HG03135 (cell line): Measurements from ENCODE around the gene SDR42E2.
"Not testable (repeated sequence)": the region's sequence is repeated elsewhere in the genome, so short reads cannot be mapped to it uniquely, and the experiment has no call there.

Experiments
- ATAC-seq: cut with Tn5 transposase; IDR thresholded peaks from one replicate; pipeline ENCODE4 v1.9.1; 2021; ENCODE audit warnings: mild to moderate bottlenecking, moderate library complexity; ENCODE audit not compliant: unreplicated experiment

SDR42E2 gene

DNA sequence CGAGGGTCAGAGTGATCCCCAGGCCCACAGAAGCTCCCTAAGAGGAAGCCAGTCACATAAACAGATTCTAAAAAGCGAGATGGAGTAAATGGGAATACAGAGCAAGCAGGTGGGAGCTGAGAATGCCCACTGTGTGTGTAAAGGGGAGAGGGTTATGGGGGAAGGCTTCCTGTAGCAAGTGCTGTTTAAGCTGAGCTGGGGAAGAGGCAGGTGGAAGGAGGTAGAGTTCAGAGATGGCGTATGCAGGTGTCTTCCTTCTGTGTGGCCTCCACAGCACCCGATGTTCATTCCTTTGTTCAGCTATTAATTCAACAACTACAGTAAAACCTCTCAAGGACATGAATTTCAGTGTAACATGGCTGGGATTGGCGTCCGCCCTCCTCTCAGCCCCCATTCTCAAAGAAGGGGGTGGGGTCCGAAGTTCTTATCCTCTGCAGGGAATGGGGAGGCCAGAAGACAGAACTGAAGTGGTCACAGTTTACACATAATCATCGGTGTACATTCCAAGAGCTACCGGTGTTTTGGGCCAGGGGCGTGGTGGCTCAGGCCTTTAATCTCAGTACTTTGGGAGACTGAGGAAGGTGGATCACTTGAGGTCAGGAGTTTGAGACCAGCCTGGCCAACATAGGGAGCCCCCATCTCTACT, 45.5 kb downstream of the SDR42E2 start:
- no peak for ATAC-seq

DNA sequence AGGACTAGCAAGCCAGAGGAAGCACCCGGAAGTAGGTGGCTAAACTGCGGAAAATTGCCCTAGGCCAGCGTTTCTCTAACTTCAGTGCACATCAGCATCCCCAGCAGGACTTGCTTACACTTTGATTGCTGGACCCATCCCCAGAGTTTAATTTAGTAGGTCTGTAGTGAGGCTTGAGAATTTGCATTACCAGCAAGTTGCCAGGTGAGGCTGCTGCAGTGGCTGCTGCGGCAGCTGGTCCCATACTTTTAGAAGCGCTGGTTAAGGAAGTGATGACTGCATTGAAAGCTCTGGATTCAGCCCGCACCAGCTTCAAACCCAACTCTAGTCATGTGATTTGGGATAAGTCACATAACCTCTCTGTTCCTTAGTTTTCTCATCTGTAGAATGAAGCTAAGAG, 48.0 kb downstream of the SDR42E2 start:
- no peak for ATAC-seq

DNA sequence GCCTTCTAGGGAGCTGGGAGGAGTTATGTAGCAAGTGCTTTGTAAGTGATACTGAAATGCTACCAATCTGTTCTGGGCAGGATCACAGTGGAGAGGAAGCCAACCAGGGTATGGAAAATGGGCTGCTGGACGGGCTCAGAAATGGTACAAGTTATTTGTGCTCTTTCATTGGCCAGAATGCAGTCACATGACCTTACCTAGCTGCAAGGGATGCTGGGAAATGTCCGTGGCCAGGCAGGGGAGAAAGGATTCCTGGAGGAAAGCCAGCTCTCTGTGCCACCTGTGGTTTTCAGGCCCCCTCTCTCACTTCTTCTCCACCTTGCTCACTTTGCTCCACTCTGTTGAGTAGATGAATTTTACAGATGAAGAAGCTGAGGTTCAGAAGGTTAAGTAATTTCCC, 48.5 kb downstream of the SDR42E2 start:
- ATAC-seq: no peak

DNA sequence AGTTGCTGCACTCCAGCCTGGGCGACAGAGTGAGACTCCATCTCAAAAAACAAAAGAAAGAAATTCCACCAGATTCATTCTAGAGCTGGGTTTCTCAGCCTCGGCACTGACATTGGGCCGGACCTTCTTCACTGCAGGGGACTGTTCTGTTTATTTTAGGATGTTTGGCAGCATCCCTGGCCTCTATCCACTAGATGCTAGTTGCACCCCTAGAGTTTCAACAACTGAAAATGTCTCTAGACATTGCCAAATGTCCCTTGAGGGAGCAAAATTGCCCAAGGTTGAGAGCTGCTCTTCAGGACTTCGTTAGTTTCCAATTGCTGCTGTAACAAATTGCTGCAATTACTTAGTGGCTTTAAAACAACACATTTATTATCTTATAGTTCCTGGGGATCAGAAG, 50.9 kb downstream of the SDR42E2 start:
- ATAC-seq: no peak

DNA sequence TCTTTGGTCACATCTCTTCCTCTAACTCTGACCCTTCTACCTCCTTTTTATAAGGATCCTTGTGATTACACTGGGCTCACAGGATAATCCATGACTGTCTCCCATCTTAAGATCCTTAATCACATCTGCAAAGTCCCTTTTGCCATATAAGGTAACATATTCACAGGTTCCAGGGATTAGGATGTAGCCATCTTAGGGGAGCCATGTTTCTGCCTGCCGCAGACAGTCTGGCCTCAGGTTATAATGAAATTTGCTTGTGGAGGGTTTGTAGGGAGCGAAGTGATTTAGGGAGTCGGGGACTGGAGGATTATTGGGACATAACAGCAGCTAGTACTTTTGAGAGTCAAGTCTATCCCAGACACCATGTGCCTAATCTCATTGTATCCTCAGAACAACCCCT, 51.5 kb downstream of the SDR42E2 start:
- no peak for ATAC-seq

DNA sequence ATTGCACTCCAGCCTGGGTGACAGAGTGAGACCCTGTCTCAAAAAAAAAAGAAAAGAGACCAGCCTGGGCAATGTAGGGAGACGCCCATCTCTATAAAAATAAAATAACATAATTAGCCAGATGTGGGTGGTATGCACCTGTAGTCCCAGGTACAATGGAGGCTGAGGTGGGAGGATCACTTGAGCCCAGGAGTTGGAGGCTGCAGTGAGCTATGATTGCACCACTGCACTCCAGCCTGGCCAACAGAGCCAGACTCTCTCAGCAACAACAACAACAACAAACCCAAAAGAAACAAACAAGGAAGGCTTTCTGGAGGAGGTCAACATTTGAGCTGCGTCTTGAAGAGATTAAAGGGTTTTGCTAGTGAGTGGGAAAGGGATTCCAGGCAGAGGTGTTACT, 52.1 kb downstream of the SDR42E2 start:
- ATAC-seq: no peak

DNA sequence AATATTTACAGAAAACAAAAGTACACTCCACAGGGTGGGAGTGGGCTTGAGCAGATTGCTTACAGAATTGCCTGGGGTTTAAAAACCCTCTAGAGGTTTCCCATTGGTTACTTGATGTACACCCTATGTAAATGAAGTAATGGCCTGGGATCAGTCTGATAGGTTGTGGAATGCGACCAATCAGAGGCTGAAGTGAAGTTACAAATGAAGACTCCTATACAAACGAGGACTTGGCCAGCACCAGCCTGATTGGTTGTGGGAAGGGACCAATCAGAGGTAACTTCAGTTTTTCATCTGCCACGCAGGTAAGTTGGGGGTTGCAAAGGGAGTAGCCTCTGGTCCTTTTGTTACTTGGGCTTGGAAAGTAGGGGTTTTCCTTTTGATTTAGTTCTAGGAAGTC, 52.6 kb downstream of the SDR42E2 start:
- ATAC-seq: no peak

DNA sequence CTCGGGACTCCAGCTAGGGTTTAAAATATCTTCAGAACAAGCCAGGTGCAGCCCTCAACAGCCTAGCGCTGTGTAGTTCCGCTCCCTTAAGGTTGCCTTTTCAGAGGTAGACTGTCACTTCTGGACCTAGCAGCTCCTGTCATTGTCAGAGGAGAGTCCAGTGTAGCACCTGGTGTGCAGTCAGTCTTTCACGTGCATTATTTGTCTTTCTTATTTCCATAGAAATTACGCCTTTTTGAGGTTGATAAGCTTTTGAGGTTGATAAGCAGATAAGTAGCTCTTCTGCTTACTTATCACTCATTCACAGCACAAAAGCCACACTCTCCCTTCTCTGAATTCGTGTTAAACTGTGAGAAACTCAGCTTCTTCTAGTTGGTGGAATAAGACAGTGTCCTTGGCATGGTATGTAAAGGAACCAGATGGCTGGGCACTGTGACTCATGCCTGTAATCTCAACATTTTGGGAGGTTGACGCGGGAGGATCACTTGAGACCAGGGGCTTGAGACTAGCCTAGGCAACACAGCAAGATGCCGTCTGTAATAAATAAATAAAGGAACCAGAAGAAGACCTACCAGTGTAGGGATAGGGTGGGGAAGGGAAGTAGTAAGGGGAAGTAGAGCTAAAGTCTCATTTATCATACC, 54.0 kb downstream of the SDR42E2 start:
- ATAC-seq: no peak

DNA sequence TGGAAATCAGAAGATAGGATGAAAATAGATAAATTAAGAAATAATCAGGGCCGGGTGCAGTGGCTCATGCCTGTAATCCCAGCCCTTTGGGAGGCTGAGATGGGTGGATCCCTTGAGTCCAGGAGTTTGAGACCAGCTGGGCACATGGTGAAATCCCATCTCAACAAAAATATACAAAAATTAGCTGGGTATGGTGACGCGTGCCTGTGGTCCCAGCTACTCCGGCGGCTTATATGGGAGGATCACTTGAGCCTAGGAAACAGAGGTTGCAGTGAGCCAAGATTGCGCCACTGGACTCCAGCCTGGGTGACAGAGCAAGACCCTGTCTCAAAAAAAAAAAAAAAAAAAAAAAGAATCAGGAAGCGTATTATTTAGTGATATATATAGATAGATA, 54.5 kb downstream of the SDR42E2 start:
- not testable (repeated sequence) for ATAC-seq

DNA sequence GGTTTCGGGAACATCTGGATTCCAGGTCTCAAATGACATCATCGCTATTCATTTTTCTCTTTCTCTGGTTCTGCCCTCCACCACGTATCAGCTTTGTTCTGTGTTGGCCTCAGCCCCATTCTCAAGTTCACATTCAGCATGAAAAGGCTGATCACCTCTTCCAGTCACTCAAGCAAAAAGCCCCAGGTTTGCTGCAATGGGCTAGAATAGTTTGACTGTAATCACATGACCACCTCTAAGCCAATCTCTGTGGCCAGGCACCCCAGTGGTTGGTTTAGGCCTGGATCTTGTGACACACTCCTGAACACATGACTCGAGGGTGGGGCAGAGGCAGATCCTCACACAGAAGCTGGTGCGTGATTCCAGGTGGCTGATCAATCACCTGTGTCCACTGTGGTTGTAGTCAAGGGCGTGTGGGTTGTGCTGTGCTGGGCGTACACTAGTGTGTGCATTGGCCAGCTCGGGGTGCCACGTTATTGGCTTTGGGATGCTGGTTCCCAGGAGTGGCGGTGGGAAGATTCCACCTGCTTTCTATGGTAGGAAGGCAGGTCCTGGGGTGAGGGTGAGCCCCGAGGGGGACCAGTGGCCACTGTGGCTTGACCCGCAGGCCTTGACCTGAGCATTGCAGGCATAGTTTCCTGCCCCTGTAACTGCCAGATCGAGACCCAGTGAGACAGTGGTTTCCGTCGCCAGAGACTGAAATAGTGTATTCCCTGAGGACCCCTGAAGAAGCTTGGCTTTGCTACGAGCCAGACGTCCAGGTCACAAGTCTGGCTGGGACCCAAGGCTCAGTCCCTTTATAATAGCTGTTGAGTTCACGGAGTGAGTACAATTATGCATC, 55.8 kb downstream of the SDR42E2 start:
- peak; percentile 79 for ATAC-seq

DNA sequence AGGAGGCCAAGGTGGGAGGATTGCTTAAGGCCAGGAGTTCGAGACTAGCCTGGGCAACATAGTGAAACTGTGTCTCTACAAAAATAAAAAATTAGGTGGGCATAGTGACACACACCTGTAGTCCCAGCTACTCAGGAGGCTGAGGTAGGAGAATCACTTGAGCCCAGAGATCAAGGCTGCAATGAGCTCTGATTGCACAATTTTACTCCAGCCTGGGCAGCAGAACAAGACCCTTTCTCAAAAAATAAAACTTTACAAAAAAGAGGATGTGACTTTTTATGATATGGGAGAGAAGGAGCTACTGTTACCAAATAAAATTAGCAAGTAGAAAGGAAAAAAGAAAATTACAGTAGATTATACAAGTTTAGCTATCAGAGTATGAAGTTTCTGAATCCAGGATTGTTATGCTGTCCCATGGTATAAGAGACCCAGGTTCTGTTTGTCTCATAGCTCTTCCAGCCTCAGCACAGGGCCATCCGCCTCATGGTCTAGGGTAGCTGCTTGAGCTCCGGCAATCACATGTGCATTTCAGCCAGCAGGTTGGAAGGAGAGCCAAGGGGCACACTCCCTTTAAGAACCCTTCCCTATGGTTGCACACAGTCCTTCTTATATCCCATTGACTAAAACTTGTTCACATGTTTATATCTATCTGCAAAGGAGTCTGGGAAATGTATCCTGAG, 57.2 kb downstream of the SDR42E2 start:
- ATAC-seq: no peak

DNA sequence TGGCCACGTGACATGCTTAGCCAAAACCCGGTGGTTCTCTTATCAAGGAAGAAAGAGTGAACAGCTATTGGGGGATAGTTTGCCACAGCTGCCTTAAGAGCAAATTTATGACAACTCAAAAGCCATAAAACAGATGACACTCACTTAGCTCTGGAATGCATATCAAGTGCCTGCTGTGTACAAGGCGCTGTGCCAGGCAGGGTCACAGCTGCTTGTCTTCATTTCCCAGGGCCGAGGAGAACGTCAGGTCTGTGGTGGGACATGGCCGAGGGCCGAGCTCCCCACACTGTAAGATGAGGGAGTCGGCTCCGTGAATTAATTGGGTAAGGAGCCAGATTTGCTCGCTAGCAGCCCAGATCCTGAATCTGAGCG, 57.7 kb downstream of the SDR42E2 start:
- ATAC-seq: no peak

DNA sequence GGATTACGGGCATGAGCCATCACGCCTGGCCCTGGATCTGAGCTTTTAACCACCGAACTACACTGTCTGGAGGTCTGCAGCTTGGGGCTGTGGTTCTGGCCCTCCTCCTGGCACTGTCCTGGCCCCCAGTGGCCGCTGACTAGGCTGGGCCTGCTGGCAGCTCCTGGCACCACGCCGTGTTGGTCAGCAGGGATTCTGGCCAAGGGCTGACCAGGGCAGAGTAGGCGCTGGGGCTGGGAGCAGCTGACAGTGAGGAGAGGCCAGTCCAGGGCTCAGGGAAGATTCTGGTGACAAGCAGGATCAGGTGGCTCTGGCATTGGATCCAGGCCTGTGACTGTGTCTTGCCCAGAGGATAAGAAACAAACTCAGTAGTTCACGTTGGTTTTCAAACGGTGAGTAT, 58.4 kb downstream of the SDR42E2 start:
- ATAC-seq: no peak

DNA sequence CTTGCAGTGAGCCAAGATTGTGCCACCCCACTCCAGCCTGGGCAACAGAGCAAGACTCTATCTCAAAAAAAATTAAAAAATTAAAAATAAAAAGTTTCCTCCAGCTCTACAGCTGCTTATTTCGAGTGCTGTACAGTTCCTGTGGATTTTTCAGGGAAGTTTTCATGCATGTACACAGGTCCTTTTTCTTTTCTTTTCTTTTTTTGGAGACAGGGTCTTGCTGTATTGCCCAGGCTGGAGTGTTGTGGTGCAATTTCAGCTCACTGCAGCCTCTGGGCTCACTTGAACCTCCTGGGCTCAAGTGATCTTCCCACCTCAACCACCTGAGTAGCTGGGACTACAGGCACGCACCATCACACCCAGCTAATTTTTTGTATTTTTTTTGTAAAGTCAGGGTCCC, 59.7 kb downstream of the SDR42E2 start:
- ATAC-seq: no peak

DNA sequence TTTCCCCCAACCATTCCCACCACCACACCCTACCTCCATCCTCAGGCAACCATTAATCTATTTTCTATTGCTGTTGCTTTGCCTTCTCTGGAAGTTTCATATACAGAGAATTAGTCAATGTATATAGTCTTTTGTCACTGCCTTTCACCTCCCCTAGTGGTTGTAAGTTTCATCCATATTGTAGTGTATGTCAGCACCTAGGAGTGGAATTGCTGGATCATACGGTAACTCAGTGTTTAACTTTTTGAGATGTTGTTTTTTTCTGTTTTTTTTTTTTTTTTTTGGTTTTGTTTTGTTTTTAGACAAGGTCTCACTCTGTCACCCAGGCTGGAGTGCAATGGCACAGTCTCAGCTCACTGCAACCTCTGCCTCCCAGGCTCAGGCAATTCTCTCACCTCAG, 60.7 kb downstream of the SDR42E2 start:
- no peak for ATAC-seq

DNA sequence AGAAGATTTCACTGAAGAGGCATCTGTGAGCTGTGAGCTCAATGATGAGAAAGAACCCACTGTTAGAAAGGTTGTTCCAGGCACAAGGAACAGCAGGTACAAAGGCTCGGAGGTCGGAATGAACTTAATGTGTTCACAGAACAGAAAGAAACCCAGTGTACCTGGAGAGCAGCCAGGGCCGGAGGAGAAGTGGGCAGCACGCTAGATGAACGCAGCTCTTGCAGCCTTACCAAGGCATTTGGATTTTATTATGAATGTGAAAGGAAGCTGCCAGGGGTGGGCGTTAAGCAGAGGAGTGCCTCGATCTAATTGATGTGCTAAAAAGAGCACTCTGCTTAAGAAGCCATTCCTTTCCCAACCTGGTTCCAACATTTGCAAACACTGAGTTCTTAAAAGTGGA, 62.8 kb downstream of the SDR42E2 start:
- ATAC-seq: no peak

DNA sequence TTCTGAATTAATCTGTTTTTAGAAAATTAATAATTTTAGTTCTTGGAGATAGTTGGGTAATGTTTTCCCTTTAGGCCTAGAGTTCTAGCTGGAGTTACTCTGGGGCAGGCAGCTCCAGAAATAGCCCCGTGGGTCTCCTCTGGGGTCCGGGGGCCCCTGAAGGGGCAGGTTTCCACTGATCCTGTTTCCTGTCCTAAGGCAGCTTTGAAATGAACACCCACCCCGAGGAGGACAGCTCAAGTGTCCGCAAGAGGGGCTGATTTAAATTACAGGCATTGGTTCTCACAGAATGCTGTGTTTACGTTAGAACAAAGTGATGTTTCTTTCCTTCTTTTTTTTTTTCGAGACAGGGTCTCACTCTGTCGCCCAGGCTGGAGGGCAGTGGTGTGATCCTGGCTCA, 67.6 kb downstream of the SDR42E2 start:
- no peak for ATAC-seq

DNA sequence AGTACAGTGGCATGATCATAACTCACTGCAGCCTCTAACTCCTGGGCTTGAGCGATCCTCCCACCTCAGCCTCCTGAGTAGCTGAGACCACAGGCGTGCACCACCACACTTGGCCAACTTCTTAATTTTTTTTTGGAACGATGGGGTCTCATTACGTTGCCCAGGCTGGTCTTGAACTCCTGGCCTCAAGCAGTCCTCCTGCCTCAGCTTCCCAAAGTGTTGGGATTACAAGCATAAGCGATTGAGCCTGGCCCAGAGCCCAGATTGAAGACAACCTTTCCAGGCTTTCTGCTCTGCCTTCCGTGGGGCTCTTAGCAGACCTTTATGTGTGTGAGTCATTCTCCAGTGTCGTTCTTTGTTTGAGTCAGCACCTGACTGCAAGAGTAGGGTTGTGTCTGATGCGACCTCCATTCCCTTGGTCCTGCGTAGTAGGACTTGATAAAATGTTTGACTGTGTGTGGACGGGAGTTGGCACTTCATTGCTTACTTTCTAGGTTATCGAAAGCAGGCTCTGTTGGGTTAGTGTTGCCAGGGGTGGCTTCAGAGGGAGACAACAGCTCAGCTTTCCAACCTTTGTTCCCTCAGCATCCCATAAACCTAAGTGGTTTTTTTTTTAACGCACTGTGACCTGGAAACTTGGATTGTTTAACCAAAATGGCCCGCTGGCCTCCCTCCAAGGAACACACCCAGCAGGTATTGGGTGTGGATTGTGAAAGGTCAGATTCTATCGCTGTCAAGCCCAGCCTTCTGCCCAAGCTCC, 70.2 kb downstream of the SDR42E2 start:
- ATAC-seq: no peak

DNA sequence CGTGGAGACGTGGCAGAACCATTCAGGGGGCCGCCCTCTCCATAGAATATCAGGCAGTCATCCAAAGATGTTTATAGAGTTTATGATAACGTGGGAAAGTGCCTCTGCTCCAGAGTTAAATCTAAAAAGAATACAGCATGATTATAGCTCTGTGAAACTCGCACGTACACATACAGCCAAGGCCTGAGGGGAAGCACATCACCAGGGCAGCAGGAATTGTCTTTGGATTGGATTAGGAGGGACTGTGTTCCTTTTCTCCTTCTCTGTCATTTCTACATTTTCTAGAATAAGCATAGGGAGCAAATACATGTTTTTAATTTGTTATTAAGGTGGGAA, 70.7 kb downstream of the SDR42E2 start:
- no peak for ATAC-seq

DNA sequence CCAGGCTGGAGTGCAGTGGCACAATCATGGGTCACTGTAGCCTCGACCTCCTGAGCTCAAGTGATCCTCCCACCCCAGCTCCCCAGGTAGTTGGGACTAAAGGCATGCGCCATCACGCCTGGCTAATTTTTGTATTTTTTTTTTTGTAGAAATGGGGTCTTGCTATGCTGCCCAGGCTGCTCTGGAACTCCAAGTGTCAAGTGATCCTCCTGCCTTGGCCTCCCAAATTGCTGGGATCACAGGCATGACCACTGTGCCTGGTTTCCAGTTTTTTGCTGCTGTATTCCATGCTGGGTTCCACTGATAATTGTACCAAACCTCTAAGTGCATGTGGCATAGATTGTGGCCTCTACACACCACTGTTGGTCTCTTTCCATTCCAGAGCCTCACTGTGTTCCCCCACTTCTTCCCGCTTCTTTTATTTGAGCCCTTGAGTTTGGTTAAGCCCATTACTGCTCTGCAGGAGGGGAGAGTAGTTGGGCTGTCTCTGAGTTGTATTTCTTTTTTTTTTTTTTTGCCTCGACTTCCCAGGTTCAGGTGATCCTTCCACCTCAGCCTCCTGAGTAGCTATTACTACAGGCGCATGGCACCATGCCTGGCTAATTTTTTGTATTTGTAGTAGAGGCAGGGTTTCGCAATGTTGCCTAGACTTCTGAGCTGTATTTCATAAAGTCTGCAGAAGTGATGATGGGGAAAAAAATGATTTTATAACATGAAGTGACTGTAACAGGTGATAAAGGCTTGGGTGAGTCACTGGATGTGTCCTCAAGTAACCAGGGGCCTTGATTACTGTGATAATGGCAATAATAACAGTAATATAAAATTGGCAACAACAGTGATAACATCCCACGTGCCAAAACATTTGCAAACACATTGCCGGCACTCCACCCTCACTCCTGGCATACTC, 73.8 kb downstream of the SDR42E2 start:
- ATAC-seq: no peak
